Stimulated activated CD8-positive, alpha-beta memory T cell treated with anti-CD3 and anti-CD28 coated beads, Interleukin-7, amount 100 ng/mL, for 4 hours (primary cell): Measurements from ENCODE around the gene ACTR6.
"Not testable (repeated sequence)": the region's sequence is repeated elsewhere in the genome, so short reads cannot be mapped to it uniquely, and the experiment has no call there.

Experiments used
- DNase-seq, 2 donors: peaks; one replicate each; pipeline ENCODE4 v3.0.0-alpha.2; 2020; ENCODE audit warnings: low read depth in 2 of 2

Gene ACTR6

GRCh38 chr12:100219328-100220109 is 18.9 kb downstream of the ACTR6 start:
- DNase-seq: no peak

GRCh38 chr12:100221523-100221922 is 20.9 kb downstream of the ACTR6 start:
- no peak for DNase-seq

GRCh38 chr12:100222173-100222572 is 21.6 kb downstream of the ACTR6 start:
- DNase-seq: not testable (repeated sequence)

GRCh38 chr12:100225491-100225890 is 24.9 kb downstream of the ACTR6 start:
- no peak for DNase-seq

- no peak for DNase-seq
Observed at GRCh38 chr12:100229036-100229635, 28.5 kb downstream of the ACTR6 start.

- no peak for DNase-seq
Observed at GRCh38 chr12:100229876-100230275, 29.3 kb downstream of the ACTR6 start.

GRCh38 chr12:100231873-100232272 is 31.3 kb downstream of the ACTR6 start:
- DNase-seq: not testable (repeated sequence)

- no peak for DNase-seq
Observed at GRCh38 chr12:100234166-100234565, 33.6 kb downstream of the ACTR6 start.

- no peak for DNase-seq
Observed at GRCh38 chr12:100234591-100235304, 34.1 kb downstream of the ACTR6 start.

GRCh38 chr12:100238801-100239200 is 38.2 kb downstream of the ACTR6 start:
- DNase-seq: no peak

GRCh38 chr12:100239589-100239988 is 39.0 kb downstream of the ACTR6 start:
- DNase-seq: no peak

GRCh38 chr12:100243137-100243536 is 42.5 kb downstream of the ACTR6 start:
- DNase-seq: no peak

GRCh38 chr12:100247765-100248164 is 47.1 kb downstream of the ACTR6 start:
- no peak for DNase-seq

- no peak for DNase-seq
Observed at GRCh38 chr12:100248886-100249285, 48.3 kb downstream of the ACTR6 start.

- DNase-seq: no peak
Observed at GRCh38 chr12:100249941-100250340, 49.3 kb downstream of the ACTR6 start.

- DNase-seq: no peak
Observed at GRCh38 chr12:100251917-100252316, 51.3 kb downstream of the ACTR6 start.

- no peak for DNase-seq
Observed at GRCh38 chr12:100253437-100253836, 52.8 kb downstream of the ACTR6 start.

- DNase-seq: no peak
Observed at GRCh38 chr12:100254876-100255275, 54.3 kb downstream of the ACTR6 start.

GRCh38 chr12:100258127-100258526 is 57.5 kb downstream of the ACTR6 start:
- DNase-seq: no peak

- DNase-seq: no peak
Observed at GRCh38 chr12:100263131-100263530, 62.5 kb downstream of the ACTR6 start.

- DNase-seq: not testable (repeated sequence)
Observed at GRCh38 chr12:100265107-100265506, 64.5 kb downstream of the ACTR6 start.

GRCh38 chr12:100265732-100266584 is 65.3 kb downstream of the ACTR6 start:
- no peak for DNase-seq
